Stimulated activated CD8-positive, alpha-beta memory T cell treated with anti-CD3 and anti-CD28 coated beads, Interleukin-15, amount 100 ng/mL, for 48 hours (primary cell): Measurements from ENCODE around the gene UGT3A2.
"Not testable (repeated sequence)": the region's sequence is repeated elsewhere in the genome, so short reads cannot be mapped to it uniquely, and the experiment has no call there.

Source experiments
- DNase-seq, 2 donors: peaks; one replicate each; pipeline ENCODE4 v3.0.0-alpha.2; 2020; ENCODE audit warnings: low read depth in 2 of 2

The UGT3A2 gene

GRCh38 chr5:36052538-36052937 lies 14.1 kb downstream of the UGT3A2 start:
- no peak for DNase-seq

GRCh38 chr5:36049949-36050348 lies 16.7 kb downstream of the UGT3A2 start:
- DNase-seq = no peak

GRCh38 chr5:36047384-36048160 lies 19.1 kb downstream of the UGT3A2 start:
- DNase-seq = no peak

GRCh38 chr5:36045895-36046294 lies 20.8 kb downstream of the UGT3A2 start:
- DNase-seq = no peak

- DNase-seq = no peak
Measured at GRCh38 chr5:36041537-36041845, 25.2 kb downstream of the UGT3A2 start.

- no peak for DNase-seq
Measured at GRCh38 chr5:36040651-36041536, 25.8 kb downstream of the UGT3A2 start.

GRCh38 chr5:36035696-36036095 lies 31.0 kb downstream of the UGT3A2 start:
- DNase-seq = no peak

- DNase-seq = not testable (repeated sequence)
Measured at GRCh38 chr5:36034536-36035134, 32.0 kb downstream of the UGT3A2 start.

- no peak for DNase-seq
Measured at GRCh38 chr5:36033486-36033885, 33.2 kb downstream of the UGT3A2 start.

GRCh38 chr5:36033047-36033446 lies 33.6 kb downstream of the UGT3A2 start:
- no peak for DNase-seq

- DNase-seq = no peak
Measured at GRCh38 chr5:36031223-36031622, 35.5 kb downstream of the UGT3A2 start.

GRCh38 chr5:36029914-36030313 lies 36.8 kb downstream of the UGT3A2 start:
- DNase-seq = no peak

- no peak for DNase-seq
Measured at GRCh38 chr5:36028816-36029465, 37.7 kb downstream of the UGT3A2 start.

- no peak for DNase-seq
Measured at GRCh38 chr5:36027711-36028110, 39.0 kb downstream of the UGT3A2 start.

- DNase-seq = no peak
Measured at GRCh38 chr5:36026706-36027465, 39.8 kb downstream of the UGT3A2 start.

GRCh38 chr5:36022246-36022645 lies 44.4 kb downstream of the UGT3A2 start:
- not testable (repeated sequence) for DNase-seq

GRCh38 chr5:36019584-36019983 lies 47.1 kb downstream of the UGT3A2 start:
- not testable (repeated sequence) for DNase-seq

- DNase-seq = no peak
Measured at GRCh38 chr5:36017622-36018021, 49.1 kb downstream of the UGT3A2 start.

- DNase-seq = no peak
Measured at GRCh38 chr5:36017004-36017403, 49.7 kb downstream of the UGT3A2 start.

- DNase-seq = no peak
Measured at GRCh38 chr5:36013182-36013581, 53.5 kb downstream of the UGT3A2 start.

GRCh38 chr5:36009698-36010097 lies 57.0 kb downstream of the UGT3A2 start:
- DNase-seq = no peak
